ENCODE results near the gene SEC31B. TPM values are rescaled to one million over a fixed set of nuclear protein-coding genes. Genes with fewer than 3 reads are reported as not detected.

SEC31B gene
- total RNA-seq, 1 donor = 3.9 TPM

- TF ChIP-seq, protein P1, sequence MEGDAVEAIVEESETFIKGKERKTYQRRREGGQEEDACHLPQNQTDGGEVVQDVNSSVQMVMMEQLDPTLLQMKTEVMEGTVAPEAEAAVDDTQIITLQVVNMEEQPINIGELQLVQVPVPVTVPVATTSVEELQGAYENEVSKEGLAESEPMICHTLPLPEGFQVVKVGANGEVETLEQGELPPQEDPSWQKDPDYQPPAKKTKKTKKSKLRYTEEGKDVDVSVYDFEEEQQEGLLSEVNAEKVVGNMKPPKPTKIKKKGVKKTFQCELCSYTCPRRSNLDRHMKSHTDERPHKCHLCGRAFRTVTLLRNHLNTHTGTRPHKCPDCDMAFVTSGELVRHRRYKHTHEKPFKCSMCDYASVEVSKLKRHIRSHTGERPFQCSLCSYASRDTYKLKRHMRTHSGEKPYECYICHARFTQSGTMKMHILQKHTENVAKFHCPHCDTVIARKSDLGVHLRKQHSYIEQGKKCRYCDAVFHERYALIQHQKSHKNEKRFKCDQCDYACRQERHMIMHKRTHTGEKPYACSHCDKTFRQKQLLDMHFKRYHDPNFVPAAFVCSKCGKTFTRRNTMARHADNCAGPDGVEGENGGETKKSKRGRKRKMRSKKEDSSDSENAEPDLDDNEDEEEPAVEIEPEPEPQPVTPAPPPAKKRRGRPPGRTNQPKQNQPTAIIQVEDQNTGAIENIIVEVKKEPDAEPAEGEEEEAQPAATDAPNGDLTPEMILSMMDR (IDR thresholded peaks at IDR 0.05; ENCODE audit: insufficient read depth, low read depth, low read length) = no peak
- H3K4me3 ChIP-seq (ENCODE audit: low read depth, low read length) = peak within 1 kb of the TSS; percentile 99
- peak; percentile 77 for DNase-seq (ENCODE audit: low read depth)
Observed at GRCh38 chr10:100529475-100530298, 10.0 kb upstream of the SEC31B start, which contains the start of gene NDUFB8. NDUFB8 (minus strand) TSS chr10:100529871; CDS start chr10:100529851, 20 bp downstream.

DNA sequence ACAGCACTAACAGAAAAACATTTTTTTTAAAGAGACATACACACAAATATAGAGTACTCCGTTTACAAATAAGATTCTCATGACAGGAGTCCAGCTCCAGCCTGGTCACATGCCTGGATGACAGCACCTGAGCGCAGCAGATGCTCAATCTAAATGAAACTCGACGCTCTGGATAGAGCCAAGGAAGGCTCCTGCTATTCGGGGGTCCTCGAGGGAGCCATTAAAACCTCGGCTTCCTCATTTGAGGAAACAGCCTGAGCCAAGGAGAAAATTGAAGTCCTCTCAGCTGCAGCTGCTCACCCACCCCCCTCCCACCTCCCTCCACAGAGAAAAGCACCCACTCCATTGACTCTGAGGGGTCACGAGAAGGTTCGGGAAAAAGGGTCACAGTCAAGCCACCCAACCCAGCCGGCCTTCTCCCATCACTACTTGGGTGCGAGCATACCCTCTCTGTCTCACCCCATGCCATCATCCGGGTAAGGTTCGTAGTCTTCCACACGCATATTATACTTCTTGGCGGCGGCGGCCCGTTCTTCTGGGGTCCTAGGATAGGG is 9.3 kb upstream of the SEC31B start:
- TF ChIP-seq, protein P1 (IDR thresholded peaks at IDR 0.05; ENCODE audit: insufficient read depth, low read depth, low read length) = no peak
- peak overlapping the region; percentile 99 for H3K4me3 ChIP-seq (ENCODE audit: low read depth, low read length)
- no peak for DNase-seq (ENCODE audit: low read depth)

GRCh38 chr10:100528123-100528886 is 8.6 kb upstream of the SEC31B start:
- peak overlapping the region; percentile 99 for H3K4me3 ChIP-seq (ENCODE audit: low read depth, low read length)
- no peak for DNase-seq (ENCODE audit: low read depth)
- TF ChIP-seq, protein P1 (IDR thresholded peaks at IDR 0.05; ENCODE audit: insufficient read depth, low read depth, low read length) = no peak

GRCh38 chr10:100524638-100525037 is 5.0 kb upstream of the SEC31B start:
- no peak overlapping the region for H3K4me3 ChIP-seq (ENCODE audit: low read depth, low read length)
- TF ChIP-seq, protein P1 (IDR thresholded peaks at IDR 0.05; ENCODE audit: insufficient read depth, low read depth, low read length) = no peak
- no peak for DNase-seq (ENCODE audit: low read depth)

DNA sequence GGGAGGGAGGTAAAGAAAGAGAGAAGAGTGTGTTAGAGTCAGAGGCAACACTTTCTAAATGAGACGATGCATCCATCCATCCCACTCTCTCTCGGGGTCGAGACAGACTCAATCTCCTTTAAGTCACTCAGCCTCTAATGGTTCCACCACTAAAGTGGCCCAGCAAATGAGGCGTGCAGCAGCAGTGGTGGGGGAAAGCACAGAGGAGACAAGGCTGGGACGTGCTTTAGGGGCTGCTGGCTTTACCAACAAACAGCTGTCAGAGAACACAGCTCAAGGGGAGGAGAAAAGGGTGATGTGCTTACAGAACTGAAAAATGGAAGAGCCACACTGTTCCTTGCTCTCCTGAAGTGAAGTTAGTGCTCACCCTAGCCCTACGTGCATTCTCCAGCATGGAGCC is 4.5 kb upstream of the SEC31B start:
- TF ChIP-seq, protein P1 (IDR thresholded peaks at IDR 0.05; ENCODE audit: insufficient read depth, low read depth, low read length) = no peak
- no peak for DNase-seq (ENCODE audit: low read depth)

GRCh38 chr10:100522945-100523344 is 3.3 kb upstream of the SEC31B start:
- no peak overlapping the region for H3K4me3 ChIP-seq (ENCODE audit: low read depth, low read length)
- no peak for DNase-seq (ENCODE audit: low read depth)
- TF ChIP-seq, protein P1 (IDR thresholded peaks at IDR 0.05; ENCODE audit: insufficient read depth, low read depth, low read length) = no peak

More for the DNA sequence above, 4.5 kb upstream of the SEC31B start:
- H3K4me3 ChIP-seq (ENCODE audit: low read depth, low read length) = no peak overlapping the region
